Measurements from ENCODE around the gene PYCARD. TPM values are rescaled to one million over a fixed set of nuclear protein-coding genes. Genes with fewer than 3 reads are reported as not detected.

The PYCARD gene
- total RNA-seq, 1 donor: 29.3 TPM

- no peak for DNase-seq (ENCODE audit: low read depth)
- no peak overlapping the region for H3K4me3 ChIP-seq (ENCODE audit: low read depth, low read length)
- TF ChIP-seq, protein P1, sequence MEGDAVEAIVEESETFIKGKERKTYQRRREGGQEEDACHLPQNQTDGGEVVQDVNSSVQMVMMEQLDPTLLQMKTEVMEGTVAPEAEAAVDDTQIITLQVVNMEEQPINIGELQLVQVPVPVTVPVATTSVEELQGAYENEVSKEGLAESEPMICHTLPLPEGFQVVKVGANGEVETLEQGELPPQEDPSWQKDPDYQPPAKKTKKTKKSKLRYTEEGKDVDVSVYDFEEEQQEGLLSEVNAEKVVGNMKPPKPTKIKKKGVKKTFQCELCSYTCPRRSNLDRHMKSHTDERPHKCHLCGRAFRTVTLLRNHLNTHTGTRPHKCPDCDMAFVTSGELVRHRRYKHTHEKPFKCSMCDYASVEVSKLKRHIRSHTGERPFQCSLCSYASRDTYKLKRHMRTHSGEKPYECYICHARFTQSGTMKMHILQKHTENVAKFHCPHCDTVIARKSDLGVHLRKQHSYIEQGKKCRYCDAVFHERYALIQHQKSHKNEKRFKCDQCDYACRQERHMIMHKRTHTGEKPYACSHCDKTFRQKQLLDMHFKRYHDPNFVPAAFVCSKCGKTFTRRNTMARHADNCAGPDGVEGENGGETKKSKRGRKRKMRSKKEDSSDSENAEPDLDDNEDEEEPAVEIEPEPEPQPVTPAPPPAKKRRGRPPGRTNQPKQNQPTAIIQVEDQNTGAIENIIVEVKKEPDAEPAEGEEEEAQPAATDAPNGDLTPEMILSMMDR (IDR thresholded peaks at IDR 0.05; ENCODE audit: insufficient read depth, low read length): no peak
Observed at GRCh38 chr16:31243734-31244670, 41.4 kb upstream of the PYCARD start.

DNA sequence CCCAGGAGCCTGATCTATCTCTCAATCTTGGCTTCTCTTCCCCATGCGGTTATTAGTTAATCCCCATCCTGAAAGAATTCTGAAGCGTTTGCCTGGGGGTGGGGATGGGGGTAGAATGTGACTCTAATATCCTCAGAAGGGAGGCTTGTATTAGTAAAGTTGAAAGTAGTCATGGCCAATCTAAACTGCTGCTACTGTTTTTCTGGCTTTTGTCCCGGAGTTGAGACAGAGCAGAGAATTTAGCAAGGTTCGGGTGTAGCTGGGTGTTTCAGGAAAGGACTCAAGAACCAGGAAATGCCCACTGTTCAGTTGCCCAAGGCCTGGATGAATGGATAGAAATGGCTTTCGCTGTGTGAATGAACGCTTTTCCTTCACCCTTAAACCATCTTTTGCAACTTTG is 39.6 kb upstream of the PYCARD start:
- TF ChIP-seq, protein P1 (IDR thresholded peaks at IDR 0.05; ENCODE audit: insufficient read depth, low read length): no peak
- peak; percentile 28 for DNase-seq (ENCODE audit: low read depth)
- no peak overlapping the region for H3K4me3 ChIP-seq (ENCODE audit: low read depth, low read length)

GRCh38 chr16:31238041-31238440 is 35.5 kb upstream of the PYCARD start:
- DNase-seq (ENCODE audit: low read depth): no peak
- H3K4me3 ChIP-seq (ENCODE audit: low read depth, low read length): no peak overlapping the region
- TF ChIP-seq, protein P1 (IDR thresholded peaks at IDR 0.05; ENCODE audit: insufficient read depth, low read length): no peak

DNA sequence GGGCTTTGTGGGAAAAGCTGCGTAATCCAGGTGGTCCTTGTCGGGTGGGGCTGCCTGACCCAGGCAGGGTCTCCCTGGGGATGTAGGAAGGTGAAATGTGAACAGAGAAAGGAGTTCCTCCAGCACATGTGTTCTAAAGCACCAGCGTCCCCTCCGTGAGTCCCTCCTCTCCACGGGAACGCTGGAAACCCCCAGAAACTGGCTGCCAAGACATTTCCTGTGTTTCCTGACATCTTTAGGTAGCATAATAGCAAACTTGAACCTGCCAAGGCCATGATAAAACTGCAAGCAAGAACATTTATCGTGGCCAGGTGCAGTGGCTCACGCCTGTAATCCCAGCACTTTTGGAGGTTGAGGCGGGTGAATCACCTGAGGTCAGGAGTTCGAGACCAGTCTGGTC is 26.9 kb upstream of the PYCARD start:
- no peak overlapping the region for H3K4me3 ChIP-seq (ENCODE audit: low read depth, low read length)
- no peak for DNase-seq (ENCODE audit: low read depth)
- TF ChIP-seq, protein P1 (IDR thresholded peaks at IDR 0.05; ENCODE audit: insufficient read depth, low read length): no peak

DNA sequence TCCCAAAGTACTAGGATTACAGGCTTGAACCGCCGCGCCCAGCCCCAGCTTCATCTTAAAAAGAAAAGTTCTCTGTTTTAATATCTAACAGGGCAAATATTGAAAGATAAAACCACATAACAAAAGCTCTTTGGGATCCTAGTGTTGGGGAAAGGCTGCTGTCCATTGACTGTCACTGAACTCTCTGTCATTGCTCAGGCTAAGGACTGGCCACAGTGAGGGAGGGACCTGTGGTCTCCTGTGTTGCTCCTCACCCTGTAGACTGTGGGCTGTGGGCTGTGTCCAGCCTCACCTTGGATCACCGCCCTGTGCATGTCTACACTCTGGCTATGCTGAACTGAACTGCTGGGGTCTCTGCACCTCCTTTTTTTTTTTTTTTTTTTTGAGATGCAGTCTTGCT is 25.6 kb upstream of the PYCARD start:
- DNase-seq (ENCODE audit: low read depth): no peak
- H3K4me3 ChIP-seq (ENCODE audit: low read depth, low read length): no peak overlapping the region
- TF ChIP-seq, protein P1 (IDR thresholded peaks at IDR 0.05; ENCODE audit: insufficient read depth, low read length): no peak

DNA sequence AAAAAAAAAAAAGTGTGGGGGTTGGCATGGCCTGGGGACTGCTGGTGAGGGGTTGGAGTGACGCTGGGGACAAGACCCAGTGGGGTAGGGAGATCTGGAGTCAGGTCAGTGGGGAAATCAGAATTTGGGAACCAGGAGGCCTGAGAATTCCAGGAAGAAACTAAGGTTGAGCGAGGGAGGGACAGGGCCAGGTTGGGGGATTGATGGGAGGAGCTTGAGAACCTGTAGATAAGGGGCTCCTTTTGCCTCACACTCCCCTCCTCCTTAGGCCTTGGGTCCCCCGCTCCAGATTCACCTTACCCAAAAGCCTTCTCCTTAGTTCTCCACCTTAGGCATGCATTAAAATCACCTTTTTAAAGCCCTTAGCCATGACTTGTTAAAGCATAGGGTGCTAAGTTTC is 22.6 kb upstream of the PYCARD start:
- DNase-seq (ENCODE audit: low read depth): no peak
- TF ChIP-seq, protein P1 (IDR thresholded peaks at IDR 0.05; ENCODE audit: insufficient read depth, low read length): no peak
- no peak overlapping the region for H3K4me3 ChIP-seq (ENCODE audit: low read depth, low read length)
